Body of pancreas (tissue), 4 donors: ENCODE data around the gene SSNA1. TPM values are rescaled to one million over a fixed set of nuclear protein-coding genes. Genes with fewer than 3 reads are reported as not detected.

Experiments
- ATAC-seq: fragments of 150-250 bp; one replicate; pipeline ENCODE4 v1.9.1; 2016
- DNase-seq, 4 donors: peaks; one replicate each; pipeline ENCODE4 v3.0.0-alpha.2; 2019
- H3K27ac ChIP-seq, 4 donors: fragments of 200-600 bp; sonication (generic); 1 replicate in 3 of 4; 2 replicates in 1 of 4; pipeline versions ENCODE4 v1.5.1 to v1.6.1; 2016 to 2019; ENCODE audit warnings: mild to moderate bottlenecking in 1 of 4, mixed read lengths in 1 of 4, moderate library complexity in 1 of 4
- H3K27me3 ChIP-seq, 2 donors: fragments of 200-600 bp; sonication (generic); one replicate each; pipeline ENCODE4 v1.6.0; 2016; ENCODE audit warnings: mild to moderate bottlenecking in 1 of 2
- H3K36me3 ChIP-seq, 2 donors: fragments of 200-600 bp; sonication (generic); replicated peaks in 1 of 2; 2 replicates each; pipeline ENCODE4 v1.5.1; 2016; ENCODE audit warnings: low read depth in 2 of 2; ENCODE audit not compliant: insufficient read depth in 1 of 2
- H3K4me1 ChIP-seq: fragments of 200-600 bp; sonication (generic); one replicate; pipeline ENCODE4 v1.6.0; 2016
- H3K4me3 ChIP-seq, 2 donors: fragments of 200-600 bp; sonication (generic); 1 replicate in 1 of 2; 2 replicates in 1 of 2; pipeline ENCODE4 v1.5.1; 2016 to 2019
- H3K9me3 ChIP-seq, 3 donors: fragments of 200-600 bp; sonication (generic); 1 replicate in 2 of 3; 2 replicates in 1 of 3; pipeline ENCODE4 v1.5.1; 2016
- POLR2A ChIP-seq, 3 donors: fragments of 450-650 bp; IDR thresholded peaks; one replicate each; pipeline ENCODE4 v1.6.1; 2016; ENCODE audit warnings: antibody characterized with exemption in 3 of 3, mild to moderate bottlenecking in 2 of 3
- WGBS, 2 donors: methylation state at CpG; one replicate each; pipeline ENCODE4 v1.1.5; 2017; 5-methylcytosine and 5-hydroxymethylcytosine counted together
- intact Hi-C: fragments of 100-400 bp; cut with DNase I; formaldehyde crosslinking; loops from one replicate; pipeline ENCODE4 v1.15.1; 2023
- total RNA-seq, 2 donors: library from RNA; depleted of rRNA; stranded (reverse); fragments of >200 nt; gene quantifications; one replicate each; pipeline ENCODE4 v1.1.0, GENCODE V29; 2016
- TF ChIP-seq, protein P1 (sequence below), 7 experiments: fragments of 450-650 bp in 4 of 7; fragments of 200-600 bp in 3 of 7; sonication (generic) in 3 of 7; IDR thresholded peaks; one replicate each; pipeline ENCODE4 v1.5.1; 2016 to 2019; ENCODE audit warnings: antibody characterized with exemption in 7 of 7

Gene SSNA1, protein sequence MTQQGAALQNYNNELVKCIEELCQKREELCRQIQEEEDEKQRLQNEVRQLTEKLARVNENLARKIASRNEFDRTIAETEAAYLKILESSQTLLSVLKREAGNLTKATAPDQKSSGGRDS
- 10 to 100 TPM; 62.3 to 79.1 TPM for total RNA-seq

DNA sequence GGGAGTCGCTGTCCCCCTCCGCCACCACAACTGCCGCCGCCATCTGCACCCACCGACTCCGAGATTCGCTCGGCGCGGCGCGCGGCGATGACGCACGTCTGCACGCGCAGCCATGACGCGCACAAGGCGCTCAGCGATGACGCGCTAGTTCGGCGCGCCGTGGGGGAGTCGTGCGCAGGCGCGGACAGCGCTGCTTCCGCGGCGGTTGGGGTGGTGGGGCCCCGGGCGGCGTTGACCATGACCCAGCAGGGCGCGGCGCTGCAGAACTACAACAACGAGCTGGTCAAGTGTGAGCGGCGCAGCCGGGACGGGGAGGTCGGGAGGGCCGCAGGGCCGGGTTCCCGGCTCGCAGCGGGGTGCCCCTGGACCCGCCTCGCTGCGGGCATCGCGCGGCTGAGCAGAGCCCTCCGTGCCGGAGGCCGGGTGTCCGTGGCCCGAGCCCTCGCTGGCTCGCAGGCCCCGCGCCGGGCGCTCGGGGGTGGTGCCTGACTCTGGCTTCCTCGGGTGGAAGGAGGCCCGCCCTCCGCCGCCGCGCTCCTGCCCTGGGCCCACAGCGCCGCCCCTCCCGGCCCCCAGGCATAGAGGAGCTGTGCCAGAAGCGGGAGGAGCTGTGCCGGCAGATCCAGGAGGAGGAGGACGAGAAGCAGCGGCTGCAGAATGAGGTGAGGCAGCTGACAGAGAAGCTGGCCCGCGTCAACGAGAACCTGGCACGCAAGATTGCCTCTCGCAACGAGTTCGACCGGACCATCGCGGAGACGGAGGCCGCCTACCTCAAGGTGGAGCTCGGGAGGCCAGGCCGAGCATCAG lies at the start of gene SSNA1, which contains the start of gene ANAPC2:
SSNA1 (plus strand) TSS at position 187 of the 807 bp plus-strand sequence; CDS start at position 238, 51 bp downstream.
ANAPC2 (minus strand) TSS at position 71 of the 807 bp plus-strand sequence; CDS start at position 43, 28 bp downstream.
- DNase-seq (peak; percentile 94), ATAC-seq (peak; percentile 87)
- Histone ChIP-seq H3K27ac (peak within 1 kb of the TSS; percentile 93 to 99 (median 95)), H3K4me1 (peaks cover 74% of the 10 kb centered on the region), H3K9me3 (no peaks in the 10 kb centered on the region), H3K4me3 (peak within 1 kb of the TSS; percentile 79 to 90), H3K27me3 (no peaks in the 10 kb centered on the region), H3K36me3 (peaks cover 3 to 6% of the 10 kb centered on the region in 2 donors)
- TF ChIP-seq POLR2A (IDR thresholded peaks at IDR 0.05) = peak; percentile 86 to 87 (median 86)
- TF ChIP-seq, protein P1, sequence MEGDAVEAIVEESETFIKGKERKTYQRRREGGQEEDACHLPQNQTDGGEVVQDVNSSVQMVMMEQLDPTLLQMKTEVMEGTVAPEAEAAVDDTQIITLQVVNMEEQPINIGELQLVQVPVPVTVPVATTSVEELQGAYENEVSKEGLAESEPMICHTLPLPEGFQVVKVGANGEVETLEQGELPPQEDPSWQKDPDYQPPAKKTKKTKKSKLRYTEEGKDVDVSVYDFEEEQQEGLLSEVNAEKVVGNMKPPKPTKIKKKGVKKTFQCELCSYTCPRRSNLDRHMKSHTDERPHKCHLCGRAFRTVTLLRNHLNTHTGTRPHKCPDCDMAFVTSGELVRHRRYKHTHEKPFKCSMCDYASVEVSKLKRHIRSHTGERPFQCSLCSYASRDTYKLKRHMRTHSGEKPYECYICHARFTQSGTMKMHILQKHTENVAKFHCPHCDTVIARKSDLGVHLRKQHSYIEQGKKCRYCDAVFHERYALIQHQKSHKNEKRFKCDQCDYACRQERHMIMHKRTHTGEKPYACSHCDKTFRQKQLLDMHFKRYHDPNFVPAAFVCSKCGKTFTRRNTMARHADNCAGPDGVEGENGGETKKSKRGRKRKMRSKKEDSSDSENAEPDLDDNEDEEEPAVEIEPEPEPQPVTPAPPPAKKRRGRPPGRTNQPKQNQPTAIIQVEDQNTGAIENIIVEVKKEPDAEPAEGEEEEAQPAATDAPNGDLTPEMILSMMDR (IDR thresholded peaks at IDR 0.05) = peak in 4 of 7 experiments; percentile 49 to 63 (median 54)
- intact Hi-C loops = no loop called here
- WGBS, 2 donors = 0% methylated on average over 6 to 94 of the region's 98 CpGs

DNA sequence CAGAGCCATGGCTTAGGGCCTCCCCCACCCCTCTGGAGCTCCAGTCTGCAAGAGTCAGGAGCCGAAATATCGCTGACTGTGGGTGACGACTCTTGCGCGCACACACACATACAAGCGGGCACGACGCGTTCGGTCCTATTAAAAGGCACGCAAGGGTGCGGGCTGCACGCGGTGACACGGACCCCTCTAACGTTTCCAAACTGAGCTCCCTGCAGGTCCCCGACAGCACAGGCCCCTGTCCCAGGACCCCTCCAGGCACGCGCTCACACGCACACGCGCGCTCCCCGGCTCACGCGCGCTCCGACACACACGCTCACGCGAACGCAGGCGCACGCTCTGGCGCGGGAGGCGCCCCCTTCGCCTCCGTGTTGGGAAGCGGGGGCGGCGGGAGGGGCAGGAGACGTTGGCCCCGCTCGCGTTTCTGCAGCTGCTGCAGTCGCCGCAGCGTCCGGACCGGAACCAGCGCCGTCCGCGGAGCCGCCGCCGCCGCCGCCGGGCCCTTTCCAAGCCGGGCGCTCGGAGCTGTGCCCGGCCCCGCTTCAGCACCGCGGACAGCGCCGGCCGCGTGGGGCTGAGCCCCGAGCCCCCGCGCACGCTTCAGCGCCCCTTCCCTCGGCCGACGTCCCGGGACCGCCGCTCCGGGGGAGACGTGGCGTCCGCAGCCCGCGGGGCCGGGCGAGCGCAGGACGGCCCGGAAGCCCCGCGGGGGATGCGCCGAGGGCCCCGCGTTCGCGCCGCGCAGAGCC lies 49.6 kb upstream of the SSNA1 start, which contains the start of gene GRIN1:
GRIN1 (plus strand) TSS at position 433 of the 746 bp plus-strand sequence. CDS start 333 bp downstream, outside the sequence.
- H3K27ac ChIP-seq = no peak within 1 kb of the TSS
- DNase-seq (peak in 3 of 4 donors; percentile 49 to 64 (median 54)), ATAC-seq (peak; percentile 84)
- no peak for TF ChIP-seq POLR2A (IDR thresholded peaks at IDR 0.05)
- TF ChIP-seq, protein P1 (IDR thresholded peaks at IDR 0.05) = no peak
- H3K27me3 ChIP-seq = peaks cover 0 to 27% of the 10 kb centered on the region in 2 donors
- WGBS, 2 donors = 5% methylated on average over 80 of the region's 104 CpGs; no CpG with 5 or more reads in 1 of the 2 donors
- no peaks in the 10 kb centered on the region for H3K9me3 ChIP-seq
- intact Hi-C loops = no loop called here
- no peak within 1 kb of the TSS for H3K4me3 ChIP-seq
- H3K4me1 ChIP-seq = peaks cover 8% of the 10 kb centered on the region
- no peaks in the 10 kb centered on the region for H3K36me3 ChIP-seq

DNA sequence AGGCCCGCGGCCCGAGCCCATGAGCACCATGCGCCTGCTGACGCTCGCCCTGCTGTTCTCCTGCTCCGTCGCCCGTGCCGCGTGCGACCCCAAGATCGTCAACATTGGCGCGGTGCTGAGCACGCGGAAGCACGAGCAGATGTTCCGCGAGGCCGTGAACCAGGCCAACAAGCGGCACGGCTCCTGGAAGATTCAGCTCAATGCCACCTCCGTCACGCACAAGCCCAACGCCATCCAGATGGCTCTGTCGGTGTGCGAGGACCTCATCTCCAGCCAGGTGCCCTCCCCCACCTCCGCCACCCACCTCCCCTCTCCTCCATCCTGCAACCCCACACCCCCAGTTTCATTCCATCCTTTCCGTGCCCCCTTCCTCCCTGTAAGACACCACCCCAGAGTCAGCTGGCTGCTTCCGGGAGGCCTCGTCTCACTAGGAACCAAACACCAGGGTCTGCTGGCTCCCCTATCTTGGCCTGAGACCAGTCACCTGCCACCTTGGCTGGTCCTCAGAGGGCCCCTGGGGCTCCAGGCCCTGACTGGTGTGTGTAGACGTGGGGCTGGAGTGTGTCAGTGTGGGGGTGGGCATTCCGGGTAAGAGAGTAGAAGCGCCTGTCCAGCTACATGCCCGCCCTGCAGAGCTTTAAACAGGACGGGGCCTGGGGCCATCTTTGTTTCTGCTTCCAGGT lies 48.9 kb upstream of the SSNA1 start:
- 34 to 56% methylated on average over 15 to 34 of the region's 37 CpGs for WGBS, 2 donors
- ATAC-seq = no peak

More for the DNA sequence above, 48.9 kb upstream of the SSNA1 start:
- H3K36me3 ChIP-seq = no peaks in the 10 kb centered on the region
- no peak for DNase-seq
- intact Hi-C loops = no loop called here
- H3K27me3 ChIP-seq = peaks cover 0 to 27% of the 10 kb centered on the region in 2 donors
- peaks cover 8% of the 10 kb centered on the region for H3K4me1 ChIP-seq
- H3K9me3 ChIP-seq = no peaks in the 10 kb centered on the region
- no peak overlapping the region for H3K27ac ChIP-seq
- H3K4me3 ChIP-seq = no peak overlapping the region
- no peak for TF ChIP-seq POLR2A (IDR thresholded peaks at IDR 0.05)
- TF ChIP-seq, protein P1 (IDR thresholded peaks at IDR 0.05) = no peak
